Nucleus accumbens (tissue), 56 donors: ENCODE results near the gene STYK1.
"Not testable (repeated sequence)": the region's sequence is repeated elsewhere in the genome, so short reads cannot be mapped to it uniquely, and the experiment has no call there.

Experiments
- DNase-seq, 56 donors: peaks; one replicate each; lab custom pipeline; 2025; lab: John Stamatoyannopoulos, UW

STYK1 gene

GRCh38 chr12:10572021-10572490 is 101.8 kb downstream of the STYK1 start:
- DNase-seq: not testable (repeated sequence)

- DNase-seq: no peak
These were observed 102.7 kb downstream of the STYK1 start for GRCh38 chr12:10571141-10571540.
